MM.1S (cell line): Measurements from ENCODE around the gene AGBL4.

Experiments
- DNase-seq: peaks from one replicate; pipeline ENCODE4 v3.0.0-alpha.2; 2015
- H2AFZ ChIP-seq: fragments of 300-600 bp; sonication (generic); 2 replicates; pipeline ENCODE4 v1.6.0; 2016; ENCODE audit warnings: antibody characterized with exemption, low read length
- H3F3A ChIP-seq: fragments of 300-600 bp; sonication (generic); 2 replicates; pipeline ENCODE4 v1.6.1; 2016; ENCODE audit warnings: mild to moderate bottlenecking, antibody characterized with exemption, low read length, moderate library complexity, mixed read lengths; ENCODE audit not compliant: insufficient read depth
- H3K27ac ChIP-seq: fragments of 300-600 bp; sonication (generic); 2 replicates; pipeline ENCODE4 v1.5.1; 2016; ENCODE audit warnings: mild to moderate bottlenecking, low read length
- H3K27me3 ChIP-seq: fragments of 300-600 bp; sonication (generic); replicated peaks from 2 replicates; pipeline ENCODE4 v1.6.0; 2016; ENCODE audit warnings: low read length; ENCODE audit not compliant: insufficient read depth
- H3K36me3 ChIP-seq: fragments of 300-600 bp; sonication (generic); replicated peaks from 2 replicates; pipeline ENCODE4 v1.6.1; 2016; ENCODE audit warnings: mild to moderate bottlenecking, low read length, mixed read lengths; ENCODE audit not compliant: insufficient read depth
- H3K4me1 ChIP-seq: fragments of 300-600 bp; sonication (generic); 2 replicates; pipeline ENCODE4 v1.6.1; 2016; ENCODE audit warnings: low read length, mixed read lengths
- H3K4me2 ChIP-seq: fragments of 300-600 bp; sonication (generic); 2 replicates; pipeline ENCODE4 v1.6.0; 2016; ENCODE audit warnings: low read depth, low read length
- H3K4me3 ChIP-seq: fragments of 300-600 bp; sonication (generic); 2 replicates; pipeline ENCODE4 v1.5.1; 2016; ENCODE audit warnings: low read length, mixed read lengths
- H3K79me2 ChIP-seq: fragments of 300-600 bp; sonication (generic); 2 replicates; pipeline ENCODE4 v1.6.1; 2016; ENCODE audit warnings: mixed run types, low read length, mixed read lengths
- H3K9ac ChIP-seq: fragments of 300-600 bp; sonication (generic); 2 replicates; pipeline ENCODE4 v1.6.1; 2016; ENCODE audit warnings: low read length, mixed read lengths
- H3K9me2 ChIP-seq: fragments of 300-600 bp; sonication (generic); replicated peaks from 2 replicates; pipeline ENCODE4 v1.6.1; 2016; ENCODE audit warnings: mild to moderate bottlenecking, low read length, mixed read lengths; ENCODE audit not compliant: insufficient read depth
- H3K9me3 ChIP-seq: fragments of 300-600 bp; sonication (generic); replicated peaks from 2 replicates; pipeline ENCODE4 v1.6.1; 2016; ENCODE audit warnings: mild to moderate bottlenecking, low read length, mixed read lengths; ENCODE audit not compliant: insufficient read depth
- H4K20me1 ChIP-seq: fragments of 300-600 bp; sonication (generic); 2 replicates; pipeline ENCODE4 v1.6.1; 2016; ENCODE audit warnings: mild to moderate bottlenecking, low read length, moderate library complexity, mixed read lengths; ENCODE audit not compliant: insufficient read depth
- EZH2 ChIP-seq: fragments of 300-600 bp; sonication (generic); optimal IDR thresholded peaks from 2 replicates; pipeline ENCODE3; 2017; ENCODE audit warnings: low read depth, mild to moderate bottlenecking, antibody characterized with exemption, low read length, mixed read lengths
- EZH2phosphoT487 ChIP-seq: fragments of 300-600 bp; sonication (generic); IDR thresholded peaks from 2 replicates; pipeline ENCODE4 v1.6.1; 2018; ENCODE audit warnings: antibody characterized with exemption, low read length
- TF ChIP-seq, protein P1 (sequence below): fragments of 300-600 bp; sonication (generic); IDR thresholded peaks from 2 replicates; pipeline ENCODE4 v1.5.1; 2016; ENCODE audit warnings: antibody characterized with exemption, low read length, mixed read lengths

Gene AGBL4

DNA sequence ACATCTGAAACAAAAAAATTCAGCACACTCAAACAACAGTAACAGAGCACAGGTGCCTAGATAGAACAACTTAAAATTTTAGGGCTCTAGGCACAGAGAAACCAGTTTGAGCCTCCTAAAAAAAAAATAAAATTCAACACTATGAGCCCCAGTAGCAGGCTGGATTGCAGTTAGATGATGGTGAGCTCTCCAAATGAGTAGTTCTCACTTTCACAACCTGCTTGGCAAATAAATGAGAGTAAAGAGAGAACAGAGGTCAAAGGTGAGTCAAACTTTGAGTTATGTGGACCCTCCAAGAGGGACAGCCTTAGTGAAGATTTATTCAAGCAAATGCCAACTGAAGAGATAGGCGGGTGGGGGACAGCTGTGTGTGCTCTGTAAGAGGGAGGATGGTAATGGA is 1250.6 kb downstream of the AGBL4 start:
- Histone ChIP-seq H3K9ac (no peak overlapping the region), H3F3A (no peaks in the 10 kb centered on the region), H2AFZ (no peak overlapping the region), H3K4me1 (no peaks in the 10 kb centered on the region), H3K27me3 (no peaks in the 10 kb centered on the region), H3K79me2 (no peaks in the 10 kb centered on the region), H3K36me3 (no peaks in the 10 kb centered on the region), H3K9me3 (no peaks in the 10 kb centered on the region), H3K4me3 (no peak overlapping the region), H3K27ac (no peak overlapping the region), H4K20me1 (no peaks in the 10 kb centered on the region), H3K4me2 (no peak overlapping the region), H3K9me2 (no peaks in the 10 kb centered on the region)
- TF ChIP-seq, protein P1, sequence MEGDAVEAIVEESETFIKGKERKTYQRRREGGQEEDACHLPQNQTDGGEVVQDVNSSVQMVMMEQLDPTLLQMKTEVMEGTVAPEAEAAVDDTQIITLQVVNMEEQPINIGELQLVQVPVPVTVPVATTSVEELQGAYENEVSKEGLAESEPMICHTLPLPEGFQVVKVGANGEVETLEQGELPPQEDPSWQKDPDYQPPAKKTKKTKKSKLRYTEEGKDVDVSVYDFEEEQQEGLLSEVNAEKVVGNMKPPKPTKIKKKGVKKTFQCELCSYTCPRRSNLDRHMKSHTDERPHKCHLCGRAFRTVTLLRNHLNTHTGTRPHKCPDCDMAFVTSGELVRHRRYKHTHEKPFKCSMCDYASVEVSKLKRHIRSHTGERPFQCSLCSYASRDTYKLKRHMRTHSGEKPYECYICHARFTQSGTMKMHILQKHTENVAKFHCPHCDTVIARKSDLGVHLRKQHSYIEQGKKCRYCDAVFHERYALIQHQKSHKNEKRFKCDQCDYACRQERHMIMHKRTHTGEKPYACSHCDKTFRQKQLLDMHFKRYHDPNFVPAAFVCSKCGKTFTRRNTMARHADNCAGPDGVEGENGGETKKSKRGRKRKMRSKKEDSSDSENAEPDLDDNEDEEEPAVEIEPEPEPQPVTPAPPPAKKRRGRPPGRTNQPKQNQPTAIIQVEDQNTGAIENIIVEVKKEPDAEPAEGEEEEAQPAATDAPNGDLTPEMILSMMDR, result no peak
- no peak for DNase-seq

- no peaks in the 10 kb centered on the region for H4K20me1 ChIP-seq
- no peak overlapping the region for H3K4me3 ChIP-seq
- no peak for DNase-seq
- no peaks in the 10 kb centered on the region for H3K27me3 ChIP-seq
- H3K4me2 ChIP-seq, result no peak overlapping the region
- H3K36me3 ChIP-seq, result no peaks in the 10 kb centered on the region
- H3K27ac ChIP-seq, result no peak overlapping the region
- H3K9ac ChIP-seq, result no peak overlapping the region
- no peak for TF ChIP-seq EZH2phosphoT487
- TF ChIP-seq, protein P1, result no peak
- TF ChIP-seq EZH2, result no peak
- H3F3A ChIP-seq, result no peaks in the 10 kb centered on the region
- no peaks in the 10 kb centered on the region for H3K9me3 ChIP-seq
- H2AFZ ChIP-seq, result no peak overlapping the region
- no peaks in the 10 kb centered on the region for H3K9me2 ChIP-seq
- no peaks in the 10 kb centered on the region for H3K79me2 ChIP-seq
- no peaks in the 10 kb centered on the region for H3K4me1 ChIP-seq
Observed at GRCh38 chr1:48772211-48772610, 1251.5 kb downstream of the AGBL4 start.

- Histone ChIP-seq H3F3A (no peaks in the 10 kb centered on the region), H3K9ac (no peak overlapping the region), H3K9me2 (no peaks in the 10 kb centered on the region), H4K20me1 (no peaks in the 10 kb centered on the region), H3K27ac (no peak overlapping the region), H3K4me1 (no peaks in the 10 kb centered on the region), H3K9me3 (no peaks in the 10 kb centered on the region), H3K4me2 (no peak overlapping the region), H3K27me3 (no peaks in the 10 kb centered on the region), H2AFZ (no peak overlapping the region), H3K36me3 (no peaks in the 10 kb centered on the region), H3K4me3 (no peak overlapping the region), H3K79me2 (no peaks in the 10 kb centered on the region)
- TF ChIP-seq EZH2phosphoT487 (no peak), EZH2 (no peak)
- TF ChIP-seq, protein P1, result no peak
- no peak for DNase-seq
Observed at GRCh38 chr1:48771561-48771960, 1252.2 kb downstream of the AGBL4 start.
